GM18951 (cell line): ENCODE measurements around the gene WBP2NL.

Source experiments
- POLR2A ChIP-seq: IDR thresholded peaks from 4 replicates; pipeline ENCODE4 v1.6.1; 2011; ENCODE audit warnings: mild to moderate bottlenecking; ENCODE audit not compliant: insufficient read length, insufficient read depth; ENCODE audit errors: extremely low read depth
- in situ Hi-C: fragments of 300-500 bp; cut with MboI; formaldehyde crosslinking; loops from one replicate; pipeline ENCODE4 v1.12.0; 2022; ENCODE audit warnings: low sequenced_read_pairs, mixed read lengths, inconsistent platforms; ENCODE audit not compliant: unreplicated experiment

Gene WBP2NL

DNA sequence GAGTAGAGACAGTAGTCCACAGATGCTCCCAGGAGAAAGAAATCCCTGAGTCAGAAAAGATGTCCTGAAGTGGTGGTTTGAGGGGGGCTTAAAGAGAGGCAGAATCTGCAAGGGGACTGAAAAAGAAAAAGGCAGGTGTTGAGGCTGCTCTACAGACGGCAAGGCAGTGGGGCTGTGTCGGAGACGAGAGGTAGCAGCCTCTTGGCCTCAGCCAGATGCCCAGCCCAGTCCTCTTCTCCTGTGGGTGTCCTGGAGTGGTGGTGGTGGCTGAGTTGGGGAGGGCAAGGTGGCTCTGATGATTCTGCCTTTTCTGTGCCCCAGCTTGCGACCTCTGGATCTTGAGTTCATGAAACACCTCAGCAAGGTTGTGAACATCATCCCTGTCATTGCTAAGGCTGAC, 9.3 kb upstream of the WBP2NL start:
- no peak for TF ChIP-seq POLR2A
- in situ Hi-C loops, result no loop called here

DNA sequence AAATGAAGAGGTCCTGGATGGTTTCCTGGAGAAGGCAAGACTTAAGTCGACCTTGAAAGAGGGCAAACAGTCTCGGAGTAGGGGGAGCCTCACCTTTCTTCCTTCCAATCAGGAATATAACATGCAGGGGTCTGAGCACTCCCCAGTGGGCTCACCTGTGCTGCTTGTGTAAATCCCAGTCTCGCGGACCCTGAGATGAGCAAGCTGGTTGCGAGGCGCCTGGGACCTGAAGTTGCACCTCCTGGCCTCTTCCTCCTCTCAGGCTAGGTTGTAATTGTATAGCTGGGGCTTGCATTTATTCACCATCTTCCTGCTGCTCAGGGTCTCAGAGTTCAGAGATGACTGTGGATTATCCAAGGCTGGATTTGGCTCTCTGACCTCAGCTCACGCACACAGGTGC, 7.5 kb upstream of the WBP2NL start:
- TF ChIP-seq POLR2A, result no peak
- in situ Hi-C loops, result no loop called here

GRCh38 chr22:41992496-41992895, 6.1 kb upstream of the WBP2NL start:
- in situ Hi-C loops, result no loop called here
- no peak for TF ChIP-seq POLR2A

- in situ Hi-C loops, result no loop called here
- TF ChIP-seq POLR2A, result no peak
Measured at GRCh38 chr22:41995211-41995610, 3.4 kb upstream of the WBP2NL start.

- TF ChIP-seq POLR2A, result no peak
- in situ Hi-C loops, result no loop called here
Measured at GRCh38 chr22:41996826-41997225, 1.8 kb upstream of the WBP2NL start.

DNA sequence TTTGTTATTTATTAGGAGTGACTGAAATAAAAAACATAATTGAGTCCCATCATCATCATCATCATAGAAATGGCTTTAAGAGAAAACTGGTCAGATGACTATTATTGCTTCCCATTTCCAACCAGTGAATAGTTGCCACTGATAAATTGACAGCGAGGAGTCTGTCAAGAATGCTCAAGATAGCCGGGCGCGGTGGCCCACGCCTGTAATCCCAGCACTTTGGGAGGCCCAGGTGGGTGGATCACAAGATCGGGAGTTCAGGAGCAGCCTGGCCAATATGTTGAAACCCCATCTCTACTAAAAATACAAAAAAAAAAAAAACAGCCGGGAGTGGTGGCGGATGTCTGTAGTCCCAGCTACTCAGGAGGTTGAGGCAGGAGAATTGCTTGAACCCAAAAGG, 1.9 kb downstream of the WBP2NL start:
- TF ChIP-seq POLR2A, result no peak
- in situ Hi-C loops, result no loop called here

GRCh38 chr22:42001121-42001520, 2.5 kb downstream of the WBP2NL start:
- TF ChIP-seq POLR2A, result no peak
- in situ Hi-C loops, result no loop called here

- no peak for TF ChIP-seq POLR2A
- in situ Hi-C loops, result no loop called here
Measured at GRCh38 chr22:42001706-42002105, 3.1 kb downstream of the WBP2NL start.

GRCh38 chr22:42007922-42008321, 9.3 kb downstream of the WBP2NL start:
- in situ Hi-C loops, result no loop called here
- no peak for TF ChIP-seq POLR2A

GRCh38 chr22:42010778-42011177, 12.2 kb downstream of the WBP2NL start:
- in situ Hi-C loops, result no loop called here
- no peak for TF ChIP-seq POLR2A

DNA sequence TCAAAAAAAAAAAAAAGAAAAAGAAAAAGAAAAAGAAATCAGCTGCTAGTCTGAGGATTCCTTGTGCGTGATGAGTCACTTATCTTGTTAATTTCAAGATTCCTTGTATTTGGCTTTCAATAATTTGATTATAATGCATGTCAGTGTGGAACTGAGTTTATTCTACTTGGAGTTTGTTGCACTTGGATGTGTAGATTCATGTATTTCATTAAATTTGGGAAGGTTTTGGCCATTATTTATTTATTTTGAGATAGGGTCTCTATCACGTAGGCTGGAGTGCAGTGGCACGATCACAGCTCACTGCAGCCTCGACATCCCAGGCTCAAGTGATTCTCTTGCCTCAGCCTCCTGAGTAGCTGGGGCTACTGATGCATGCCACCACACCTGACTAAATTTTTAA, 14.8 kb downstream of the WBP2NL start:
- no peak for TF ChIP-seq POLR2A
- in situ Hi-C loops, result no loop called here

GRCh38 chr22:42016111-42016510, 17.5 kb downstream of the WBP2NL start:
- TF ChIP-seq POLR2A, result no peak
- in situ Hi-C loops, result no loop called here

DNA sequence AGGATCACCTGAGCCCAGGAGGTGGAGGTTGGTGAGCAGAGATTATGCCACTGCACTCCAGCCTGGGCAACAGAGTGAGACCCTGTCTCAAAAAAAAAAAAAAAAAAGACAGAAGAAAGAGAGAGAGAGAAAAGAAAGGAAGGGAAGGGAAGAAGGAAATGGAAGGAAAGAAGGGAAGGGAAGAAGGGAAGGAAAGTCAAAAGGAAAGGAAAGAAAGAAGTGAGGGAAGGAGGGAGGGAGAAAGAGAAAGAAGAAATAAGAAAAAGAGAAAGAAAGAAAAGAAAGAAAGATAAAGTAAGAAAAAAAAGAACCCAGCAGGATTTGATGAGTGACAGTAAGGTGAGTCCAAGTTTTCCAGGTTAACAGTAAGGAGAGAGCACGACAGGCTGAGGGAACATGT, 19.6 kb downstream of the WBP2NL start:
- in situ Hi-C loops, result no loop called here
- no peak for TF ChIP-seq POLR2A

GRCh38 chr22:42021571-42021970, 23.0 kb downstream of the WBP2NL start:
- no peak for TF ChIP-seq POLR2A
- in situ Hi-C loops, result no loop called here

DNA sequence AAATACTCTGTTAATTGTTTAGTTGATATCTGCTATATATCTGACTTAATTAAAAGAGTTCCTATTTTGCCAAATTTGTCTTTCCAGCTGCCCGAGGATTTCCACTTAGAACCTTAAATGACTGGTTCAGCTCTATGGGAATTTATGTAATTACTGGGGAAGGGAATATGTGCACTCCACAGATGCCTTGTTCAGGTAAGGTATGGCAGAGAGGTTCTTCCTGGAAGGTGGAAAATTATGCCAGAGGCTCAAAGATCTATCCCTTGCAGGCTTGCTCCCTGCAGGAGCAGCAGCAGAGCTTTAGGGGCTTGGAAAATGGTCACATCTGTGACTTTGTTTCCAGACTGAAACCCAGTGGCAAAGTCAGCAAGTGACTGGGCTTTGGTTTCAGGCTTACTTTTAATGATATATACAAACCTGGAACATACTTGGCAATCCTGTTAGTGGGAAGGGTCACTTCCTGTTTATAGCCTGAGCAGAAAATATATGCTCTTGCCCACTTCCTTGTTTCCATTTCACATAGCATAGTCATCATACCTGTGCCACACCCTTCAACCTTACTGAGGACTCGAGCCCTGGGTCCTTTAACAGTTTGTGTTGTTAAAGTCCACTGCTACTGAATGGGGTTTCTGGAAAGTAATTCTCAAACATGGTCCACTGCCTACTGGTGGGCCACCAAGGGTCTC, 23.7 kb downstream of the WBP2NL start:
- in situ Hi-C loops, result no loop called here
- no peak for TF ChIP-seq POLR2A
